GM12874 (cell line): Measurements from ENCODE around the gene KPNB1.

Experiments used
- TF ChIP-seq, protein P1 (sequence below): IDR thresholded peaks from 2 replicates; pipeline ENCODE4 v1.5.1; 2011; ENCODE audit warnings: low read depth, mild to moderate bottlenecking, control low read depth, low read length, moderate library complexity; ENCODE audit not compliant: insufficient read depth

Gene KPNB1

DNA sequence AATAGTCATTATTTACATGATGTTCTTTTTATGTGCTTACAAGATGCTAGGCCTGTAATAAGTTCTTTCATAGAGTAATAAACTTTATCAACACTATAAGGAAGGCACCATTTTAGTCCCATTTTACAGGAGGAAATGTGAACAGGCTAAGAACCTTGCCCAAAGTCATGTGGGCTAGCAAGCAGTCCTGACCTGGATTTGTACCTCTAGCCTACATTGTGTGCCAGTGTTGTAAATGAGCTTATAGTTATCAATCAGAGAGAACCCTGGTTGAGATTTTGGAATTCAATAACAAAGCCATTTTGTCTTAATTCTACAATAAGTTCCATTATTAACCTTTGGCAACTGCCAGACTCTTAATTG lies 37.6 kb downstream of the KPNB1 start:
- TF ChIP-seq, protein P1, sequence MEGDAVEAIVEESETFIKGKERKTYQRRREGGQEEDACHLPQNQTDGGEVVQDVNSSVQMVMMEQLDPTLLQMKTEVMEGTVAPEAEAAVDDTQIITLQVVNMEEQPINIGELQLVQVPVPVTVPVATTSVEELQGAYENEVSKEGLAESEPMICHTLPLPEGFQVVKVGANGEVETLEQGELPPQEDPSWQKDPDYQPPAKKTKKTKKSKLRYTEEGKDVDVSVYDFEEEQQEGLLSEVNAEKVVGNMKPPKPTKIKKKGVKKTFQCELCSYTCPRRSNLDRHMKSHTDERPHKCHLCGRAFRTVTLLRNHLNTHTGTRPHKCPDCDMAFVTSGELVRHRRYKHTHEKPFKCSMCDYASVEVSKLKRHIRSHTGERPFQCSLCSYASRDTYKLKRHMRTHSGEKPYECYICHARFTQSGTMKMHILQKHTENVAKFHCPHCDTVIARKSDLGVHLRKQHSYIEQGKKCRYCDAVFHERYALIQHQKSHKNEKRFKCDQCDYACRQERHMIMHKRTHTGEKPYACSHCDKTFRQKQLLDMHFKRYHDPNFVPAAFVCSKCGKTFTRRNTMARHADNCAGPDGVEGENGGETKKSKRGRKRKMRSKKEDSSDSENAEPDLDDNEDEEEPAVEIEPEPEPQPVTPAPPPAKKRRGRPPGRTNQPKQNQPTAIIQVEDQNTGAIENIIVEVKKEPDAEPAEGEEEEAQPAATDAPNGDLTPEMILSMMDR: no peak

DNA sequence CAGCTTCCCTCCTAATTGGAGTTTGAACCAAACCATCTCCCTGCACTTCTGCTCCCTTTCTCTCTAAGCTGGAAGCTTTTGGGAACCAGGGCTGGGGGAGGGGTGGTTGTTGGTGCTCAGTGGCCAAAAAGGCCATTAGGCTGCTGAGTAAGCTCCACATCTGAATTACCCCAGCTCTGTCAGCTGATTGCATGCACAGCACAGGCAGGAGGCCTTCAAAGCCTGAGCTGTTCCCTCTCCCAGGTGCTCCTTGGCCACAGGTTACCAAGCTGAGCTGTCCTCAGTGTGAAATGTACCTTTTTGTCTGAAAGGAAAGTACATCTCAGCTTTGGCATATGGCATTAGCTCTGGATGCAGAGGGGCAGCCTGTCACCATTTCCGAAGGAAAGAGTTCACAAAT lies 38.0 kb downstream of the KPNB1 start:
- TF ChIP-seq, protein P1: no peak

DNA sequence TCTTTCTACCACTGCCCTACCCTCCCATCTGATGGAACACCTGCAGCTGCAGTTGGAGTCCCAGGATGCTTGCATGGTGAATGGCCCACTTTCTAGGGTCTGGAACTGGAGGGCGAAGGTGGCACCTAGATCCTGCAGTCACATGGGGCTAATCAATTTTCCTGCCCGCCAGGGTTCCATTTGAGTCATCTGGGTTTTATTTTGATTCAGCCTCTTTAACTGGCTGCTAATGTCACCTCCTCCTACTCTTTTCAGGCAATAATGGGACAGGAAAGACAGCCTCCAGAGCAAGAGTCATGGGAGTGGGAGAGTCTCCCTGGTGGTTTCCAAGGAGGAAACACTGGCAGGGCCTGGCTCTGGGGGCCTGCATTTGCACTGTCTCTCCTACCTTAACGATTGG lies 40.4 kb downstream of the KPNB1 start:
- TF ChIP-seq, protein P1: no peak

DNA sequence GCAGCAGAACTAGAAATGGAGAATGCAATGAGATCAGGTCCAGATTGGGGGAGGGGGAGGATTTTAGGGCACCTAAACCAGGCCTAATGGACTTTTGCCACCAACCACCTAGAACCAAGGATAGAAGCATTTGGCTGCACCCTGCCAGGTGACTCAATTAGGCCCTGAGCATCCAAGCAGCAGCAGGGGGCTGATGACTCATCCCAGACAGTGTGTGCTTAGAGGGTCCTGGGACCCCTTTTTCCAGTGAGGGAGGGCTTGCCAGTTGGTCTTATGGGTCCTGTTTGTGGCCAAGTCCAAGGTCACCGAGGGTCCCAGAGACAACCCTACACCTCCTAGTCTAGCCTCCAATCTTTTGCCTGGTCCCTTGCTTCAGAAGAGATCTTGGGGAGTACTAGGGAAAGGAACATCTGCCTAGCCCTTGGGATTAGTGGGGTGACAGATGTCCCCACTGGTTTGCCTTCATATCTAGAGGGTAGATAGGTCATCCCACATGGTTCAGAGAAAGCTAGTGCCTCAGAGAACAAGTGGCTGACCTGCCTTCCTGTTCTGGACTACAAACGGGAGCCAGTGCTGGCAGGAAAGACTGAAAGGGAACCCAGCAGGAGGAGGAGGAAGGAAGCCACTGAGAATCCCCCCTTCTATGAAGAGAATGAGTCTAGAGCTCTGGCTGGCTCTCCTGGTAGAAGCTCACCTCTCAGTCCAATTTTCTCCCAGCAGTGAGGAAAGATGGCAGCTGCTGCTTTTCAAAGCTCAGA lies 42.6 kb downstream of the KPNB1 start:
- TF ChIP-seq, protein P1: no peak

DNA sequence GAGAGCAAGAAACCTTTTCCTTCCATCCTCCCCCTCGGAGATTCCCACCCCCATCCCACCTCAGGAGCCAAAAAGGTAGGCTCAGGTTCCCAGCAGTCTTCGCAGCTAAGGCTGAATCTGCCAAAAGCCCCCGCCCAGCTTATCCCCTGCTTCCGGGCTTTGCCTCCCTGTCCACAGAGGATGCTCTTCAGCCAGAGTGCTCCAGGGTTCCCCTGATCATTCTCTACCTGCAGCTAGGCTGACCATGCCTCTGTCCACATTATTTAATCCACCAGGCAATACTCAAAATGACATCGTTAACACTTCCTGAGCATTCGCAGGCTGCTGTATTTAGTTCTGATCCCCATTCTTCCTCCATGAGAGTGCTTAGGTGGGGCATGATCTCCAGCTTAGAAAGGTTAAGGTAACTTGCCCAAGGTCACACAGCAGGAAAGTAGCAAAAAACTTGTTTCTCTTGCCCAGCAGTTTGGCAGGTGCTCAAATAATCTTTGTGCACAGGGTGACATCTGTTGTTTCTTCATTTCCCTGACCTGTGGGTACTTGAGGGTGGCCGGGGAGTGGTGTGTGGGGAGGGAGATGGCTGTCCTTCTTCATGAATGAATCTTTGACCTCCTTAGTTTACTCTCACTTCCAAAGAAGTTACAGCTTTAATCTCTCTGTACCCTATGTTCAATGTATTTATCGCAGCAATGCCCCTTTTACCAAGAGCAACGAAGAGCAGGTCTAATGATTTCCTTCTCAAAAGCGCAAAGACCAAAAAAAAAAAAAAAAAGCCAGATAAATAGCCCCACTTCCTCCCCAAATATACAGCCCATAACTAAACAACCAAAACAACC lies 43.4 kb downstream of the KPNB1 start:
- TF ChIP-seq, protein P1: no peak

DNA sequence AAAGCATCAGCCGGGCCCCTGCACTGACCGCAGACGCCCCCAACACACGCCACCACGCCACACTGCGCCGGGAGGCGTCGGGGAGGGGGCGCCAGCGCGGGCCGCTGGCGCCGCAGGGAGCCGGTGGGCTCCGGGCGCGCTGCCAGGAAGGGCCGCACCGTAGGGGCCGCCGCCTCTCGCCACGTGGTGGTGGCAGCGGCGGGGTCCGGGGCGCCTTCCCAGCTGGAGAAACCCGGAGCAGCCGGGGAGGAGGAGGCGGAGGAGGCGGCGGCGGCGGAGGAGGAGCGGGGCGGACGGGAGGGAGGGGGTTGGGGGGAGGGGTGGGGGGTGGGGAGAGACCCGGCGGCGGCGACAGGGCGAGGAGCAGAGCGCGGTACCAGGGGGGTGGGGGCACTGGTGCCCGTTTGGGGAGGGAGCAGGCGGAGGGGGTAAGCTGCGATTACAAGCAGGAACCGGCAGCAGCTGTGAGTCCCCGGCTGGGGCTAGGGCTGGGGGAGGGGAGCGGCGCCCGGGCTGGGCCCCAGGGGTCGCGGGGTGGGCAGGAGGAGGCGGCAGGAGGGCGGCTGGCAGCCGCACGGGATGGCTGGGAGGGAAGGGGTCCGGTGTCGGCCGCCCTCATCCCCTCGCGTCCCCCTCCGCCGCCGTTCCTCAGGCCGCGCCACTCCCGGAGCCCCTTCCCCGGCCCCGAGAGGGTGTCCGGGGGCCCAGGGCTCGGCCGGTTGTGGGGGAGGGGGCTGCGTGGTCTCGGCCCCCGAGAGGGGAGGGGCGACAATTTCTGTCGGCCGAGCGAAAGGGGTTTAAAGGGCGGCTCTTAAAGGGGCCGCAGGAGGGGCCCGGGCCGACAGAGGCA lies 44.2 kb downstream of the KPNB1 start, which contains the start of gene TBKBP1:
Gene TBKBP1 (plus strand): TSS at position 431 of the 850 bp plus-strand sequence. CDS start 1,952 bp downstream, outside the sequence.
- TF ChIP-seq, protein P1: no peak
